ENCODE results near the gene AGK. TPM values are rescaled to one million over a fixed set of nuclear protein-coding genes. Genes with fewer than 3 reads are reported as not detected.

The AGK gene
- total RNA-seq, 2 experiments from 2014 or later = 41.0 to 41.2 TPM

- DNase-seq (no peak), ATAC-seq (no peak)
- H3K4me3 Mint-ChIP-seq = no peak overlapping the region
- POLR2A ChIA-PET = interaction anchor here (0.6 kb wide), 1 partner anchor 1434 kb away, joined by 4 read pairs; no protein-coding TSS in a partner anchor
- no peak overlapping the region for H3K27ac Mint-ChIP-seq
- no peaks in the 10 kb centered on the region for H3K9me3 Mint-ChIP-seq (ENCODE audit: insufficient read depth)
- H3K27me3 Mint-ChIP-seq (ENCODE audit: low read depth) = no peaks in the 10 kb centered on the region
- H3K4me1 Mint-ChIP-seq (ENCODE audit: low read depth) = peaks cover 15% of the 10 kb centered on the region
- CTCF ChIA-PET = interaction anchor here (1.2 to 1.6 kb wide), 3 partner anchors 9 to 61 kb away, joined by 3 to 10 read pairs (median 5); no protein-coding TSS in a partner anchor
- H3K36me3 Mint-ChIP-seq (ENCODE audit: low read depth) = peaks cover 56% of the 10 kb centered on the region
These were observed 41.9 kb downstream of the AGK start for GRCh38 chr7:141593134-141593533.

- Mint-ChIP-seq H3K9me3 (ENCODE audit: insufficient read depth) (no peaks in the 10 kb centered on the region), H3K4me3 (no peak overlapping the region), H3K27me3 (ENCODE audit: low read depth) (no peaks in the 10 kb centered on the region), H3K27ac (no peak overlapping the region), H3K36me3 (ENCODE audit: low read depth) (peaks cover 43% of the 10 kb centered on the region), H3K4me1 (ENCODE audit: low read depth) (peaks cover 5% of the 10 kb centered on the region)
- CTCF ChIA-PET = no interaction called here
- POLR2A ChIA-PET = no interaction called here
- ATAC-seq = no peak
- DNase-seq = no peak
These were observed 46.8 kb downstream of the AGK start for GRCh38 chr7:141597966-141598365.

DNA sequence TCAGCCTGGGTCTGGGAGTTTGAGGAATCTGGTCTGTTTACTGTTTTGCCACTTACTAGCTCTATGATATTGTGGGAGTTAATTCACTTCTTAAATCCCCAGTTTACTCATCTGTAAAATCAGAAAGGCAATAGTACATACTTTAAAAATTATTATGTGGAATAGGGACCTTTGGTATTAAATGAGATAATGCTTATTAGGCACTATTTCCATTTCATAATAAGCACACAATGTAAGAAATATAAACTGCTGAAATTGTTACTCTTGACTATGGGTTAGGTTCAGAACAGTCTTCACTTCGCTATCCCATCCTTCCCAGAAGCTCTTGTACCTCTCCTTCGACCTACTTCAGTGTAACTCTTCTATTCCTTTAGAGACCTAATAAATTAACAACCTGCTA lies 47.2 kb downstream of the AGK start:
- no peak for DNase-seq
- Mint-ChIP-seq H3K27me3 (ENCODE audit: low read depth) (no peaks in the 10 kb centered on the region), H3K4me1 (ENCODE audit: low read depth) (peaks cover 2% of the 10 kb centered on the region), H3K4me3 (no peak overlapping the region), H3K36me3 (ENCODE audit: low read depth) (peaks cover 38% of the 10 kb centered on the region), H3K27ac (no peak overlapping the region), H3K9me3 (ENCODE audit: insufficient read depth) (no peaks in the 10 kb centered on the region)
- ChIA-PET POLR2A (no interaction called here), CTCF (no interaction called here)
- no peak for ATAC-seq

DNA sequence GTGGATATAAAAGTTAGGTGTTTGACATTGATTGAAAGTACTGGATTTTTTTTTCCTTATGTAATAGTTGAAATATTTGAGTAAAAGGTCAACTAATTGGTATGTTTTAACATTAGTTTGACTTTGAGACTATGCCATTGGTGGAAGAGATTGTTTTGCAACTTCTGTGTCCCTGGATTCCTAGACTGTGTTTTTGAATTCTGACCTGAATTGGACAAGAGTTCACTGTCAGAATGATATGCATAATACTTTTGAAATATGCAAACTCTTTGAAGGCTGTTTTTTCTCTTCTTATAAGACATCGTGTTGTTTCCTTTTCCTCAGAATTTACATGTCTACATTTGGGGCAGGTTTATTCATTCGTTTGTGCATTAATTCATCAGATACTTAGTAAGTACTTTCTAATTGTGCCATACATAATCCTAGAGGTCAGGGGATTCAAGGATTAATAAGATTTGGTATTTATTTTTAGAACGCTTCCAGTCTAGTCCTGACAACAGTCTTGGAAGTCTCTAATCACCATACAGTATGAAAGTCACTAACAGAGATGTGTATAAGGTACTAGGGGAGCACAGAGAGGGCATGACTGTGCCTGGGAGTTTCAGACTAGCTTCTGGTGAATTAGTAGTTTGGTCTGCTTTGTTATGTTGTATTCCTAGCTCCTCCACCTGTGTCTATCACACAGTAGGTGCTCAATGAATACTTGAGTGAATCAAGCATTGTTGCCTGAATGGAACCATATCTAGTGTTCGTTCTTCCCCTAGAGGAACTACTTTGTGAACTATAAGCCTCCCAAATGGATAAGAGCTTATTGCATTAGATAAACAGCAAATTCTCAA lies 49.2 kb downstream of the AGK start:
- no peaks in the 10 kb centered on the region for H3K9me3 Mint-ChIP-seq (ENCODE audit: insufficient read depth)
- no peaks in the 10 kb centered on the region for H3K27me3 Mint-ChIP-seq (ENCODE audit: low read depth)
- no peak overlapping the region for H3K4me3 Mint-ChIP-seq
- ChIA-PET CTCF (interaction anchor here (1.4 kb wide), 2 partner anchors 52 to 54 kb away, joined by 4 read pairs; no protein-coding TSS in a partner anchor), POLR2A (no interaction called here)
- H3K27ac Mint-ChIP-seq = no peak overlapping the region
- DNase-seq (no peak), ATAC-seq (no peak)
- peaks cover 2% of the 10 kb centered on the region for H3K4me1 Mint-ChIP-seq (ENCODE audit: low read depth)
- H3K36me3 Mint-ChIP-seq (ENCODE audit: low read depth) = peaks cover 32% of the 10 kb centered on the region

DNA sequence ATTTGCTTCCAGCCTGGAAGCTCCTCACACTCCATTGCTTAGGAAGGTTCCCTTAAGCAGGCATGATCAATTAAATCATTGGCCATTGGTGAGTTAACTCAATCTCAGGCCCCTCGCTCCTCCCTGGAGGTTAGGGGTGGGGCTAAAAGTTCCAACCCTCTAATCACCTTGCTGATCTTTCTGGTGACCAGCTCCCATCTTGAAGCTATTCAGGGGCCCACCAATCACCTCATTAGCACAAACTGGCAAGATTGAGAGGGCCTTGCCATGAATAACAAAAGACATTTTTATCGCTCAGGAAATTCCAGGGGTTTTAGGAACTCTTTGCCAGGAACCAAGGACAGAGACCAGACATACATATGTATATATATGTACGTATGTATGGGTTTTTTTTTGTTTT lies 58.4 kb downstream of the AGK start:
- POLR2A ChIA-PET = no interaction called here
- no peak overlapping the region for H3K4me3 Mint-ChIP-seq
- no peak for DNase-seq
- CTCF ChIA-PET = no interaction called here
- H3K27ac Mint-ChIP-seq = no peak overlapping the region
- peaks cover 32% of the 10 kb centered on the region for H3K36me3 Mint-ChIP-seq (ENCODE audit: low read depth)
- no peaks in the 10 kb centered on the region for H3K27me3 Mint-ChIP-seq (ENCODE audit: low read depth)
- no peaks in the 10 kb centered on the region for H3K9me3 Mint-ChIP-seq (ENCODE audit: insufficient read depth)
- H3K4me1 Mint-ChIP-seq (ENCODE audit: low read depth) = no peaks in the 10 kb centered on the region
- no peak for ATAC-seq

DNA sequence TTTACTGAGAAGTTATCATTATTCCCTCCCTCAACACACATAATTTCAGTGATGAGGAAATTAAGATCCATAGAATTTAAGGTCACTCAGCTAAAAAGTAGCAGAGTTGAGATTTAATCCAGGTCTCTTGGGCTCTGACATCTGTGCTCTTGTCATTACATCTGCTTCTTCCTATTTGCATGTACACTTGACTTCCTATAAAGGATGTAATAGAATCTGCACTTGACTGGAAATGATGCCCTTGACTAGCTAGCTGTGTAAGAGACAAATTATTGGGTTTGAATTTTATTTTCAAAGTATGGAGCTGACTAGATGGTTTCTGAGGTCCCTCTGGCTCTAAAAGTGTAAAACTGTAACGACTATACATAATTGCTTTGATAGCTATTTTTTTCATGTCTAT lies 59.5 kb downstream of the AGK start:
- CTCF ChIA-PET = interaction anchor here (1.2 kb wide), 1 partner anchor 21 kb away, joined by 3 read pairs; no protein-coding TSS in a partner anchor
- Mint-ChIP-seq H3K4me1 (ENCODE audit: low read depth) (no peaks in the 10 kb centered on the region), H3K27me3 (ENCODE audit: low read depth) (no peaks in the 10 kb centered on the region), H3K4me3 (no peak overlapping the region), H3K36me3 (ENCODE audit: low read depth) (peaks cover 25% of the 10 kb centered on the region), H3K27ac (no peak overlapping the region), H3K9me3 (ENCODE audit: insufficient read depth) (no peaks in the 10 kb centered on the region)
- DNase-seq (no peak), ATAC-seq (no peak)
- POLR2A ChIA-PET = no interaction called here

GRCh38 chr7:141612861-141613260 lies 61.7 kb downstream of the AGK start:
- no peaks in the 10 kb centered on the region for H3K9me3 Mint-ChIP-seq (ENCODE audit: insufficient read depth)
- no peak overlapping the region for H3K4me3 Mint-ChIP-seq
- DNase-seq (no peak), ATAC-seq (no peak)
- H3K36me3 Mint-ChIP-seq (ENCODE audit: low read depth) = peaks cover 29% of the 10 kb centered on the region
- ChIA-PET POLR2A (no interaction called here), CTCF (no interaction called here)
- no peak overlapping the region for H3K27ac Mint-ChIP-seq
- H3K27me3 Mint-ChIP-seq (ENCODE audit: low read depth) = no peaks in the 10 kb centered on the region
- no peaks in the 10 kb centered on the region for H3K4me1 Mint-ChIP-seq (ENCODE audit: low read depth)

DNA sequence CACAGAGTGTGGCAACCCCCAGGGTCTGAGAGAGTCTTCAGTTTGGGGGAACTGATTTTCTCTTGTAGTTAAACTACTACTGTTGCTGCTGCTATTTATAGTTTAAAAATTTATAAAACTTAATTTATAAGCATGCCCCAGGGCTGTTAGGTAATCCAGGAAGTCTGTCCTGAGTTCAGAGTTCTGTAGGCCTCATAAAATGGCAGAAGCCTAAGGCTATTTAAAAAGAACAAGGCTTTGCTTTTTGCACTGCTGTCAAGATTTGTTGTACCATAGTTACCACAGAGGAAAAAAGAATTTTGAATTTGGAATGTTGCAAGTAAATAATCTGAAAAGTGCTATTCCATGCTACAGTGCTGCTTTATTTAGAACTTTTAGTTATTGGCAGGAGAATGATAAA lies 66.1 kb downstream of the AGK start:
- CTCF ChIA-PET = interaction anchor here (0.7 to 2.0 kb wide), 2 partner anchors 18 to 37 kb away, joined by 3 to 4 read pairs; no protein-coding TSS in a partner anchor
- Mint-ChIP-seq H3K9me3 (ENCODE audit: insufficient read depth) (no peaks in the 10 kb centered on the region), H3K4me1 (ENCODE audit: low read depth) (no peaks in the 10 kb centered on the region), H3K36me3 (ENCODE audit: low read depth) (peaks cover 23% of the 10 kb centered on the region), H3K4me3 (no peak overlapping the region), H3K27me3 (ENCODE audit: low read depth) (no peaks in the 10 kb centered on the region), H3K27ac (no peak overlapping the region)
- DNase-seq = no peak
- ATAC-seq = no peak
- POLR2A ChIA-PET = no interaction called here

- Mint-ChIP-seq H3K27ac (no peak overlapping the region), H3K9me3 (ENCODE audit: insufficient read depth) (no peaks in the 10 kb centered on the region), H3K27me3 (ENCODE audit: low read depth) (no peaks in the 10 kb centered on the region), H3K4me3 (no peak overlapping the region), H3K36me3 (ENCODE audit: low read depth) (peaks cover 35% of the 10 kb centered on the region), H3K4me1 (ENCODE audit: low read depth) (no peaks in the 10 kb centered on the region)
- ChIA-PET POLR2A (no interaction called here), CTCF (interaction anchor here (1.6 kb wide), 1 partner anchor 119 kb away, joined by 5 read pairs; the partner anchor contains the start of gene SSBP1)
- DNase-seq (no peak), ATAC-seq (no peak)
These were observed 68.5 kb downstream of the AGK start for GRCh38 chr7:141619745-141620144.

- Mint-ChIP-seq H3K36me3 (ENCODE audit: low read depth) (peaks cover 38% of the 10 kb centered on the region), H3K9me3 (ENCODE audit: insufficient read depth) (no peaks in the 10 kb centered on the region), H3K4me3 (no peak overlapping the region), H3K27ac (no peak overlapping the region), H3K4me1 (ENCODE audit: low read depth) (no peaks in the 10 kb centered on the region), H3K27me3 (ENCODE audit: low read depth) (no peaks in the 10 kb centered on the region)
- ATAC-seq (no peak), DNase-seq (no peak)
- ChIA-PET CTCF (no interaction called here), POLR2A (no interaction called here)
These were observed 73.6 kb downstream of the AGK start for GRCh38 chr7:141624763-141625162.

- ATAC-seq (no peak), DNase-seq (no peak)
- Mint-ChIP-seq H3K4me1 (ENCODE audit: low read depth) (no peaks in the 10 kb centered on the region), H3K4me3 (no peak overlapping the region), H3K9me3 (ENCODE audit: insufficient read depth) (no peaks in the 10 kb centered on the region), H3K27ac (no peak overlapping the region), H3K27me3 (ENCODE audit: low read depth) (no peaks in the 10 kb centered on the region), H3K36me3 (ENCODE audit: low read depth) (peaks cover 22% of the 10 kb centered on the region)
- ChIA-PET CTCF (no interaction called here), POLR2A (no interaction called here)
These were observed 79.4 kb downstream of the AGK start for GRCh38 chr7:141630621-141631020.

DNA sequence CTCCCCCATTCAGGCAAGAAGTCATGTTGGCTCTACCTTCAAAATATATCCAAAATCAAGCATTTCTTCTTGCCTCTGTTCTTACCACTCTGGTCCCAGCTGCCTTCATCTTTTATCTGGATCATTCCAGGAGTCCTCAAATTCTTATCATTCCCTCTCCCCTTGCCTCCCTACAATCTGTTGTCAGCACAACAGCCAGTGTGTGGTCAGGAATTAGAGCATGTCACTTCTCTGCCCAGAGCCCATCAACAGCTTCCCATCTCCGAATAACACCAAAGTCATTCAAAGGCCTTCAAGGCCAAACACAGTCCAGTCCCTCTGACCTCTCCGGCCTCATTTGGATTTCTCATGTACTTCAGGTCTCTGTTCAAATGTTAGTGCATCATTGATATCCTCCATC lies 80.3 kb downstream of the AGK start:
- ChIA-PET CTCF (interaction anchor here (2.4 kb wide), 1 partner anchor 23 kb away, joined by 7 read pairs; no protein-coding TSS in a partner anchor), POLR2A (no interaction called here)
- no peak overlapping the region for H3K4me3 Mint-ChIP-seq
- H3K9me3 Mint-ChIP-seq (ENCODE audit: insufficient read depth) = no peaks in the 10 kb centered on the region
- H3K27me3 Mint-ChIP-seq (ENCODE audit: low read depth) = no peaks in the 10 kb centered on the region
- no peak overlapping the region for H3K27ac Mint-ChIP-seq
- H3K36me3 Mint-ChIP-seq (ENCODE audit: low read depth) = peaks cover 20% of the 10 kb centered on the region
- DNase-seq (no peak), ATAC-seq (no peak)
- no peaks in the 10 kb centered on the region for H3K4me1 Mint-ChIP-seq (ENCODE audit: low read depth)
